Endodermal cell (in vitro differentiated cells): ENCODE data around the gene GRM7. TPM values are rescaled to one million over a fixed set of nuclear protein-coding genes. Genes with fewer than 3 reads are reported as not detected.

Source experiments
- DNase-seq: peaks from one replicate; pipeline ENCODE4 v3.0.0-alpha.2; 2017
- H3K27ac ChIP-seq: 2 replicates; pipeline ENCODE4 v1.5.1; 2013; ENCODE audit warnings: mild to moderate bottlenecking, low read depth, low read length, moderate library complexity
- H3K27me3 ChIP-seq: 2 replicates; pipeline ENCODE4 v1.6.1; 2013; ENCODE audit warnings: mild to moderate bottlenecking, low read length, moderate library complexity; ENCODE audit not compliant: insufficient read depth, control insufficient read depth, poor library complexity, severe bottlenecking
- H3K36me3 ChIP-seq: 2 replicates; pipeline ENCODE4 v1.7.0; 2013; ENCODE audit warnings: mild to moderate bottlenecking, low read length, moderate library complexity; ENCODE audit not compliant: control insufficient read depth, insufficient read depth
- H3K4me1 ChIP-seq: one replicate; pipeline ENCODE4 v1.7.0; 2013; ENCODE audit warnings: low read length; ENCODE audit not compliant: control insufficient read depth, insufficient read depth
- H3K4me3 ChIP-seq: 2 replicates; pipeline ENCODE4 v1.5.1; 2013; ENCODE audit warnings: mild to moderate bottlenecking, low read length, moderate library complexity
- H3K9ac ChIP-seq: 2 replicates; pipeline ENCODE4 v1.6.1; 2013; ENCODE audit warnings: mild to moderate bottlenecking, low read length, moderate library complexity; ENCODE audit not compliant: poor library complexity, severe bottlenecking; ENCODE audit errors: extremely low read depth
- H3K9me3 ChIP-seq: 2 replicates; pipeline ENCODE4 v1.6.1; 2013; ENCODE audit warnings: mild to moderate bottlenecking, low read length, moderate library complexity; ENCODE audit not compliant: control insufficient read depth
- H3K27ac Mint-ChIP-seq: 2 replicates; pipeline ENCODE4 v1.8.0; 2020; ENCODE audit warnings: mixed read lengths
- H3K27me3 Mint-ChIP-seq: 2 replicates; pipeline ENCODE4 v1.8.0; 2021; ENCODE audit warnings: mild to moderate bottlenecking, mixed read lengths; ENCODE audit not compliant: insufficient read depth
- H3K36me3 Mint-ChIP-seq: 2 replicates; pipeline ENCODE4 v1.8.0; 2020; ENCODE audit warnings: low read depth, mixed read lengths
- H3K4me1 Mint-ChIP-seq: 2 replicates; pipeline ENCODE4 v1.8.0; 2020; ENCODE audit warnings: mixed read lengths
- H3K4me3 Mint-ChIP-seq: 2 replicates; pipeline ENCODE4 v1.8.0; 2020; ENCODE audit warnings: mild to moderate bottlenecking, moderate library complexity, mixed read lengths
- H3K9me3 Mint-ChIP-seq: 2 replicates; pipeline ENCODE4 v1.8.0; 2020; ENCODE audit warnings: mild to moderate bottlenecking, mixed read lengths
- WGBS, 2 experiments: methylation state at CpG; one replicate each; pipeline versions ENCODE4 v1.1.5 to v1.1.7; 2013; ENCODE audit warnings: missing lambda C conversion rate in 2 of 2, mixed read lengths in 1 of 2; ENCODE audit not compliant: insufficient coverage in 1 of 2, insufficient read length in 1 of 2; 5-methylcytosine and 5-hydroxymethylcytosine counted together
- total RNA-seq, 2 donors: library from RNA; stranded (reverse); fragmentation: NEBNext Ultra II Directional in 1 of 2; extraction: Animal tissue kit (Norgen Biotek cat#: 25700) in 1 of 2; gene quantifications; 2 replicates in 1 of 2; 3 replicates in 1 of 2; pipeline ENCODE4 v1.2.1, GENCODE V29; 2021
- TF ChIP-seq, protein P1 (sequence below): fragments of 200-600 bp; sonication (generic); conservative IDR thresholded peaks from 2 replicates; pipeline ENCODE4 v1.5.0; 2021; ENCODE audit warnings: antibody characterized with exemption, mild to moderate bottlenecking

The GRM7 gene
- total RNA-seq, 2 donors from 2014 or later: 0.11 to 0.73 TPM

GRCh38 chr3:7678521-7678920, 817.6 kb downstream of the GRM7 start:
- Mint-ChIP-seq H3K27me3 (no peaks in the 10 kb centered on the region), H3K9me3 (no peaks in the 10 kb centered on the region), H3K36me3 (no peaks in the 10 kb centered on the region), H3K27ac (no peak overlapping the region), H3K4me1 (peaks cover 1% of the 10 kb centered on the region), H3K4me3 (no peak overlapping the region)
- Histone ChIP-seq H3K27me3 (no peaks in the 10 kb centered on the region), H3K4me3 (no peak overlapping the region), H3K27ac (no peak overlapping the region), H3K9ac (no peak overlapping the region), H3K9me3 (no peaks in the 10 kb centered on the region), H3K36me3 (no peaks in the 10 kb centered on the region), H3K4me1 (no peaks in the 10 kb centered on the region)
- no peak for DNase-seq
- TF ChIP-seq, protein P1, sequence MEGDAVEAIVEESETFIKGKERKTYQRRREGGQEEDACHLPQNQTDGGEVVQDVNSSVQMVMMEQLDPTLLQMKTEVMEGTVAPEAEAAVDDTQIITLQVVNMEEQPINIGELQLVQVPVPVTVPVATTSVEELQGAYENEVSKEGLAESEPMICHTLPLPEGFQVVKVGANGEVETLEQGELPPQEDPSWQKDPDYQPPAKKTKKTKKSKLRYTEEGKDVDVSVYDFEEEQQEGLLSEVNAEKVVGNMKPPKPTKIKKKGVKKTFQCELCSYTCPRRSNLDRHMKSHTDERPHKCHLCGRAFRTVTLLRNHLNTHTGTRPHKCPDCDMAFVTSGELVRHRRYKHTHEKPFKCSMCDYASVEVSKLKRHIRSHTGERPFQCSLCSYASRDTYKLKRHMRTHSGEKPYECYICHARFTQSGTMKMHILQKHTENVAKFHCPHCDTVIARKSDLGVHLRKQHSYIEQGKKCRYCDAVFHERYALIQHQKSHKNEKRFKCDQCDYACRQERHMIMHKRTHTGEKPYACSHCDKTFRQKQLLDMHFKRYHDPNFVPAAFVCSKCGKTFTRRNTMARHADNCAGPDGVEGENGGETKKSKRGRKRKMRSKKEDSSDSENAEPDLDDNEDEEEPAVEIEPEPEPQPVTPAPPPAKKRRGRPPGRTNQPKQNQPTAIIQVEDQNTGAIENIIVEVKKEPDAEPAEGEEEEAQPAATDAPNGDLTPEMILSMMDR: no peak
- WGBS, 2 experiments: 88 to 90% methylated on average over 3 of the region's 3 CpGs

DNA sequence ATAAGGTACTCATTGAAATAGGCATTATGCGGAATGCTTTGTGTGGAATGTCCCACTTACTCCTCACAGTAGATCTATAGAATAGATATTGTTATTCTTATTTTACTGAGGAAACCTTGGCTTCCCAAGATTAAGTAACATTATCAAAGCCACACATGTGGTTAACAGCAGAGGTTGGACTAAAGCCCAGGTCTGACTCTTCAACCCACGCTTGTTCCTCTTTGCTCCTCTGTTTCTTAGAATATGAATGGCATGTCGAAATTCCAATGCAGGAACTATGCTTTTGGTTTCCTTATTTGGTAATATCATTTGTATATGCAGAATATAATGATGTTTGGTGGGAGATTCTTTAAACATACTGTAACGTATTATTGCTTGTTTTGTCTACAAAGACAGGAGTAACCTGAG, 821.9 kb downstream of the GRM7 start:
- Mint-ChIP-seq H3K27me3 (no peaks in the 10 kb centered on the region), H3K9me3 (peaks cover 10% of the 10 kb centered on the region), H3K4me1 (peaks cover 1% of the 10 kb centered on the region), H3K27ac (no peak overlapping the region), H3K4me3 (no peak overlapping the region), H3K36me3 (no peaks in the 10 kb centered on the region)
- H3K4me1 ChIP-seq: no peaks in the 10 kb centered on the region
- no peaks in the 10 kb centered on the region for H3K36me3 ChIP-seq
- DNase-seq: no peak
- H3K9ac ChIP-seq: no peak overlapping the region
- WGBS, 2 experiments: 73 to 83% methylated on average over 1 to 3 of the region's 4 CpGs
- H3K9me3 ChIP-seq: peaks cover 10% of the 10 kb centered on the region
- no peaks in the 10 kb centered on the region for H3K27me3 ChIP-seq
- H3K27ac ChIP-seq: no peak overlapping the region
- H3K4me3 ChIP-seq: no peak overlapping the region
- TF ChIP-seq, protein P1: no peak

- Histone ChIP-seq H3K9ac (no peak overlapping the region), H3K27ac (no peak overlapping the region), H3K4me3 (no peak overlapping the region), H3K9me3 (peaks cover 12% of the 10 kb centered on the region), H3K36me3 (no peaks in the 10 kb centered on the region), H3K4me1 (no peaks in the 10 kb centered on the region), H3K27me3 (no peaks in the 10 kb centered on the region)
- no peak for DNase-seq
- H3K9me3 Mint-ChIP-seq: peaks cover 10% of the 10 kb centered on the region
- WGBS, 2 experiments: 91% methylated on average over 1 of the region's 1 CpG; no CpG with 5 or more reads in 1 of the 2 experiments
- peaks cover 1% of the 10 kb centered on the region for H3K4me1 Mint-ChIP-seq
- no peak overlapping the region for H3K27ac Mint-ChIP-seq
- no peak overlapping the region for H3K4me3 Mint-ChIP-seq
- no peaks in the 10 kb centered on the region for H3K36me3 Mint-ChIP-seq
- TF ChIP-seq, protein P1: no peak
- no peaks in the 10 kb centered on the region for H3K27me3 Mint-ChIP-seq
Measured at GRCh38 chr3:7683426-7683825, 822.5 kb downstream of the GRM7 start.
